ENCODE results near the gene EVI5. TPM values are rescaled to one million over a fixed set of nuclear protein-coding genes. Genes with fewer than 3 reads are reported as not detected.
"Not testable (repeated sequence)": the region's sequence is repeated elsewhere in the genome, so short reads cannot be mapped to it uniquely, and the experiment has no call there.

The EVI5 gene
- total RNA-seq, 1 experiment from 2014 or later, result 38.2 TPM

DNA sequence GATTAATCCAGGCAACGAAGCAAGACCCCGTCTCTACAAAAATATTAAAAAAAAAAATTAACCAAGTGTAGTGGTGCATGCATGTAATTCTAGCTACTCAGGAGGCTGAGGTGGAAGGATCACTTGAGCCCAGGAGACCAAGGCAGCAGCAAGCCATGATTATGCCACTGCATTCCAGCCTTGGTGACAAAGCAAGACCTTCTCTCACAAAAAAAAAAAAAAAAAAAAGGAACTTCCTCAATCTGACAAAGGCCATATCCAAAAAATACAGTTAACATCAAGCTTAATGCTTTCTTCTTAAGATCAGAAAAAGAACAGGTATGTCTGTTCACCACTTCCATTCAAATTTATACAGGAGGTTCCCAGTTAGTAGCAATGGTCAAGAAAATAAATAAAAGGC lies 54.4 kb downstream of the EVI5 start:
- CTCF ChIA-PET, result no interaction called here
- Histone ChIP-seq H3K36me3 (ENCODE audit: low read depth, low read length) (peaks cover 4% of the 10 kb centered on the region; the same call in 1 of the 2 replicates), H3K4me1 (ENCODE audit: insufficient read depth, low read length) (0 out of 2 replicates have a peak, but pooled peaks cover 3% of the 10 kb centered on the region), H3K9ac (ENCODE audit: low read length) (no peak overlapping the region), H4K20me1 (ENCODE audit: low read length) (no peaks in the 10 kb centered on the region), H3K27ac (ENCODE audit: low read length) (no peak overlapping the region), H3K4me3 (ENCODE audit: low read length) (no peak overlapping the region), H3K9me3 (ENCODE audit: low read length) (no peaks in the 10 kb centered on the region), H3K27me3 (ENCODE audit: low read length) (no peaks in the 10 kb centered on the region), H3K4me2 (ENCODE audit: low read length) (no peak overlapping the region), H3K9me2 (replicated peaks; ENCODE audit: low read length) (no peaks in the 10 kb centered on the region), H3F3A (ENCODE audit: low read length, unreplicated experiment) (no peaks in the 10 kb centered on the region), H3K79me2 (ENCODE audit: low read length) (no peaks in the 10 kb centered on the region), H2AFZ (ENCODE audit: low read length) (no peak overlapping the region)
- TF ChIP-seq EZH2 (IDR thresholded peaks at IDR 0.05; ENCODE audit: low read length, unreplicated experiment) (no peak), EZH2phosphoT487 (IDR thresholded peaks at IDR 0.05; ENCODE audit: borderline replicate concordance, low read length) (no peak), CTCF (conservative IDR thresholded peaks at IDR 0.05; ENCODE audit: low read depth, low read length) (no peak)
- no peak for DNase-seq
- no TSS peak for BruUV-seq (replicated peaks)
- intact Hi-C loops (cut with micrococcal nuclease), result no loop called here
- no peak for ATAC-seq
- POLR2A ChIA-PET (ENCODE audit: unreplicated experiment), result no interaction called here

DNA sequence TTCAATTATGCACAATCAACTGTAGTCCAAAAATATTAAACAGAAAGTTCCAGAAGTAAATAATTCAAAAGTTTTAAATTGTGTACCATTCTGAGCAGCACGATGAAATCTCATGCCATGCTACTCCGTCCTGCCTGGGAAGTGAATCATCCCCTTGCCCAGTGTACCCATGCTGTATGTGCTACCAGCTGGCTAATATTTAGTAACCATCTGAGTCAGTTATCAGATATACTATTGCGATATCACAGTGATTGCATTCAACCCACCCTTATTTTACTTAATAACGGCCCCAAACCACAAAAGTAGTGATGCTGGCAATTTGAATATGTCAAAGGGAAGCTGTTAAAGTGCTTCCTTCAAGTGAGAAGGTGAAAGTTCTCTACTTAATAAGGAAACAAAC lies 56.2 kb downstream of the EVI5 start:
- POLR2A ChIA-PET (ENCODE audit: unreplicated experiment), result no interaction called here

GRCh38 chr1:92723713-92724112 lies 61.2 kb downstream of the EVI5 start:
- H3K9me2 ChIP-seq (replicated peaks; ENCODE audit: low read length); H3K4me3 ChIP-seq (ENCODE audit: low read length); H2AFZ ChIP-seq (ENCODE audit: low read length); H3K27me3 ChIP-seq (ENCODE audit: low read length); BruUV-seq (replicated peaks); H3K9me3 ChIP-seq (ENCODE audit: low read length); H4K20me1 ChIP-seq (ENCODE audit: low read length); H3F3A ChIP-seq (ENCODE audit: low read length, unreplicated experiment); ATAC-seq; H3K79me2 ChIP-seq (ENCODE audit: low read length); H3K4me2 ChIP-seq (ENCODE audit: low read length); H3K9ac ChIP-seq (ENCODE audit: low read length); DNase-seq; H3K4me1 ChIP-seq (ENCODE audit: insufficient read depth, low read length); H3K36me3 ChIP-seq (ENCODE audit: low read depth, low read length); POLR2A ChIA-PET (ENCODE audit: unreplicated experiment); H3K27ac ChIP-seq (ENCODE audit: low read length); CTCF ChIA-PET; intact Hi-C loops (cut with micrococcal nuclease): not testable (repeated sequence)

More for the DNA sequence above, 56.2 kb downstream of the EVI5 start:
- Histone ChIP-seq H3K4me2 (ENCODE audit: low read length) (no peak overlapping the region), H3K79me2 (ENCODE audit: low read length) (no peaks in the 10 kb centered on the region), H3K4me3 (ENCODE audit: low read length) (no peak overlapping the region), H3F3A (ENCODE audit: low read length, unreplicated experiment) (no peaks in the 10 kb centered on the region), H3K27ac (ENCODE audit: low read length) (no peak overlapping the region), H3K9ac (ENCODE audit: low read length) (no peak overlapping the region), H2AFZ (ENCODE audit: low read length) (no peak overlapping the region), H3K9me3 (ENCODE audit: low read length) (no peaks in the 10 kb centered on the region), H3K27me3 (ENCODE audit: low read length) (no peaks in the 10 kb centered on the region), H3K9me2 (replicated peaks; ENCODE audit: low read length) (no peaks in the 10 kb centered on the region), H4K20me1 (ENCODE audit: low read length) (no peaks in the 10 kb centered on the region), H3K4me1 (ENCODE audit: insufficient read depth, low read length) (0 out of 2 replicates have a peak, but pooled peaks cover 3% of the 10 kb centered on the region), H3K36me3 (ENCODE audit: low read depth, low read length) (no peaks in the 10 kb centered on the region)
- no TSS peak for BruUV-seq (replicated peaks)
- TF ChIP-seq CTCF (conservative IDR thresholded peaks at IDR 0.05; ENCODE audit: low read depth, low read length) (no peak), EZH2 (IDR thresholded peaks at IDR 0.05; ENCODE audit: low read length, unreplicated experiment) (no peak), EZH2phosphoT487 (IDR thresholded peaks at IDR 0.05; ENCODE audit: borderline replicate concordance, low read length) (no peak)
- peak; percentile 45; the same call in 1 of the 2 replicates for ATAC-seq
- CTCF ChIA-PET, result no interaction called here
- intact Hi-C loops (cut with micrococcal nuclease), result no loop called here
- peak; percentile 37 for DNase-seq

Data from PC-3 (cell line).